GM12874 (cell line): ENCODE data around the gene ERVW-1.
A peak's percentile ranks its signal among the peaks of the same experiment; 100 is the strongest.

Source experiments
- TF ChIP-seq, protein P1 (sequence below): IDR thresholded peaks from 2 replicates; pipeline ENCODE4 v1.5.1; 2011; ENCODE audit warnings: low read depth, mild to moderate bottlenecking, control low read depth, low read length, moderate library complexity; ENCODE audit not compliant: insufficient read depth

The ERVW-1 gene

DNA sequence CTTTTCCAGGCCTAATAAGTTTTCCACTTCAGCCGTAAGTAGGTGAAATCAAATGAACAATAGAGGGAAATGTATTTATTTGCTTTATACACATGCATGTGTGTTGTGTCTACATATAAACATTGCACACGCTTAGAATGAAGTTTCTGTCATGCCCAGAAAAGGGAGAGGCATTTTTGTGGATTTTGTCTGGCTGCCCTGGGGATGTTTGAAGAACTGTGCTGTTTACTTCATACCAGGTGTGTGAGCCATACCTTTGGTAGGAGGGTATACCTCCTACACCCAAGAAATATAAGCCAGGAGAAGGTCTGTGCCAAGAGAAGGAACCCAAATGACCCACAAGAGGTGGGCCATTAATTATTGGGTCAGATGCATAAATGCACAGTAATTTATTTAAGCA lies 17.6 kb downstream of the ERVW-1 start:
- TF ChIP-seq, protein P1, sequence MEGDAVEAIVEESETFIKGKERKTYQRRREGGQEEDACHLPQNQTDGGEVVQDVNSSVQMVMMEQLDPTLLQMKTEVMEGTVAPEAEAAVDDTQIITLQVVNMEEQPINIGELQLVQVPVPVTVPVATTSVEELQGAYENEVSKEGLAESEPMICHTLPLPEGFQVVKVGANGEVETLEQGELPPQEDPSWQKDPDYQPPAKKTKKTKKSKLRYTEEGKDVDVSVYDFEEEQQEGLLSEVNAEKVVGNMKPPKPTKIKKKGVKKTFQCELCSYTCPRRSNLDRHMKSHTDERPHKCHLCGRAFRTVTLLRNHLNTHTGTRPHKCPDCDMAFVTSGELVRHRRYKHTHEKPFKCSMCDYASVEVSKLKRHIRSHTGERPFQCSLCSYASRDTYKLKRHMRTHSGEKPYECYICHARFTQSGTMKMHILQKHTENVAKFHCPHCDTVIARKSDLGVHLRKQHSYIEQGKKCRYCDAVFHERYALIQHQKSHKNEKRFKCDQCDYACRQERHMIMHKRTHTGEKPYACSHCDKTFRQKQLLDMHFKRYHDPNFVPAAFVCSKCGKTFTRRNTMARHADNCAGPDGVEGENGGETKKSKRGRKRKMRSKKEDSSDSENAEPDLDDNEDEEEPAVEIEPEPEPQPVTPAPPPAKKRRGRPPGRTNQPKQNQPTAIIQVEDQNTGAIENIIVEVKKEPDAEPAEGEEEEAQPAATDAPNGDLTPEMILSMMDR: no peak

GRCh38 chr7:92456236-92456635 lies 21.5 kb downstream of the ERVW-1 start:
- TF ChIP-seq, protein P1: no peak

DNA sequence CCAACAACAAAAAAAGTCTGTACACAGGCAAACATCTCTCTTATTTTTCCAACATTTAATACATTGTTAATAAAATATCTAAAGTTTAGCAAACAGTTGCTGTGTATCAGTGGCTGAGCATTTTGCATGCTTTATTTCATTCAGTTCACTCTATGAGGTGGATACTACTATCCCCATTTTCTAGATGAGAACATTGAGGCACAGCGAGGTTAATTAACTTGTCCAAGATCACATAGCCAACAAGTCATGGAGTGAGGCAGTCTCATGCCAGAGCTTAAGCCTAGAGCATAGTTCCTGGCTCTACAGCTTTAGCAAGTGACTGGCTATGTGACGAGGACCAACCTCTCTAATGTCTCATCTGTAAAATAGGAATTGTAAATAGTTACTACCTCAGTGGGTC lies 26.1 kb downstream of the ERVW-1 start:
- TF ChIP-seq, protein P1: no peak

- TF ChIP-seq, protein P1: peak; percentile 47; the same call in 1 of the 2 replicates
Measured at GRCh38 chr7:92448205-92448747, 29.5 kb downstream of the ERVW-1 start.

DNA sequence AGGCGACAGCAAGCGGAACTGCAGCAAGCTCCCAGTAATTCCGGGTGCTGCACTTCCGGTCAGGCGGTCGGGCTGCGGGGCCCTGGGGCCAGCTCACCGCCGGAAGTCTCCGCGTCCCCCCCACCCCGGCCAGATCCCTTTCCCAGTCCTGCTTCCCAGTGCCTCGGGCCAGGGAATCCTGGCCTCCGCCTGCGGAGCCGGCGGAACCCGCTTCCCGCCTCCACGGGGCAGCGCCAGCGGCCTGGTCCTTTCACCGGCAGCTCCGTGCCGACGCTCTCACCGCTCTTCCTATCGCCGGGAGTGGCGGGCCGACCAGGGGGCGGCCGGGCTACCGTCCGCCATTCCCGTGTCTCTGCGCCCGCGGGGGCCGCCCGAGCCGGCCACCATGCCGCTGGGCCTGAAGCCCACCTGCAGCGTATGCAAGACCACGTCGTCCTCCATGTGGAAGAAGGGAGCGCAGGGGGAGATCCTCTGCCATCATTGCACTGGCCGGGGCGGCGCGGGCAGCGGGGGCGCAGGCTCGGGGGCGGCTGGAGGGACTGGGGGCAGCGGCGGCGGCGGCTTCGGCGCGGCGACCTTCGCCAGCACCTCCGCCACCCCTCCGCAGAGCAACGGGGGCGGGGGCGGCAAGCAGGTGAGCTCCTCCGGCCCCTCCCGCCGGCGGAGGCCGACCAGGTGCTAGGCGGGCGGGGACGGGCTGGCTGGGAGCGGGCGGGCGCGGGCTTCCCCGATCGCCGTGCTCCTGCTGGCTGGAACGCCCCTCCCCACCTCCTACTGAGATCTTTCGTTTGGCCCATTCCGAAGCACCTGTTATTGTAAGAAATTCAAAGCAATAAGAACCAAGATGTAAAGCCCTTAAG lies 30.2 kb downstream of the ERVW-1 start, which contains the start of gene GATAD1:
Gene GATAD1 (plus strand): TSS at position 138 of the 860 bp plus-strand sequence. CDS start 248 bp downstream, at position 386.
- TF ChIP-seq, protein P1: peak; percentile 91

GRCh38 chr7:92446869-92447344 lies 30.8 kb downstream of the ERVW-1 start:
- TF ChIP-seq, protein P1: no peak

GRCh38 chr7:92437956-92438491 lies 39.7 kb downstream of the ERVW-1 start:
- TF ChIP-seq, protein P1: no peak
